NCI-H82 treated with DMSO at 0.1 percent for 48 hours (cell line): ENCODE measurements around the gene TRDMT1.
"Not testable (repeated sequence)": the region's sequence is repeated elsewhere in the genome, so short reads cannot be mapped to it uniquely, and the experiment has no call there.

ENCODE experiments used
- DNase-seq: peaks from one replicate; lab custom pipeline; 2025; ENCODE audit not compliant: unreplicated experiment; lab: John Stamatoyannopoulos, UW

Gene TRDMT1

GRCh38 chr10:17141504-17142229 lies 59.8 kb downstream of the TRDMT1 start:
- no peak for DNase-seq

GRCh38 chr10:17140386-17140761 lies 61.1 kb downstream of the TRDMT1 start:
- DNase-seq = no peak

- no peak for DNase-seq
Measured at GRCh38 chr10:17138460-17139042, 62.9 kb downstream of the TRDMT1 start.

- no peak for DNase-seq
Measured at GRCh38 chr10:17134737-17135260, 66.7 kb downstream of the TRDMT1 start.

GRCh38 chr10:17134282-17134681 lies 67.2 kb downstream of the TRDMT1 start:
- DNase-seq = no peak

GRCh38 chr10:17129741-17130140 lies 71.7 kb downstream of the TRDMT1 start, which contains the start of gene CUBN:
Gene CUBN, minus strand, starts transcription at chr10:17129811. Its CDS starts 46 bp downstream, at chr10:17129765.
- no peak for DNase-seq

GRCh38 chr10:17128261-17128660 lies 73.2 kb downstream of the TRDMT1 start:
- DNase-seq = no peak

- no peak for DNase-seq
Measured at GRCh38 chr10:17126327-17126726, 75.1 kb downstream of the TRDMT1 start.

- DNase-seq = no peak
Measured at GRCh38 chr10:17125206-17125893, 76.1 kb downstream of the TRDMT1 start.

GRCh38 chr10:17123961-17124360 lies 77.5 kb downstream of the TRDMT1 start:
- no peak for DNase-seq

GRCh38 chr10:17122726-17123661 lies 78.5 kb downstream of the TRDMT1 start:
- no peak for DNase-seq

GRCh38 chr10:17122052-17122451 lies 79.4 kb downstream of the TRDMT1 start:
- no peak for DNase-seq

- DNase-seq = no peak
Measured at GRCh38 chr10:17120694-17121093, 80.8 kb downstream of the TRDMT1 start.

- no peak for DNase-seq
Measured at GRCh38 chr10:17119845-17120244, 81.6 kb downstream of the TRDMT1 start.

- no peak for DNase-seq
Measured at GRCh38 chr10:17116193-17116592, 85.3 kb downstream of the TRDMT1 start.

- no peak for DNase-seq
Measured at GRCh38 chr10:17115683-17116082, 85.8 kb downstream of the TRDMT1 start.

- DNase-seq = not testable (repeated sequence)
Measured at GRCh38 chr10:17114878-17115444, 86.5 kb downstream of the TRDMT1 start.

- no peak for DNase-seq
Measured at GRCh38 chr10:17113889-17114540, 87.5 kb downstream of the TRDMT1 start.

- no peak for DNase-seq
Measured at GRCh38 chr10:17113346-17113745, 88.1 kb downstream of the TRDMT1 start.

GRCh38 chr10:17112566-17112965 lies 88.9 kb downstream of the TRDMT1 start:
- DNase-seq = no peak
